ENCODE measurements around the gene SLC25A42.

GRCh38 chr19:19042732-19043280, 21.0 kb upstream of the SLC25A42 start:
- TF ChIP-seq, protein P1, sequence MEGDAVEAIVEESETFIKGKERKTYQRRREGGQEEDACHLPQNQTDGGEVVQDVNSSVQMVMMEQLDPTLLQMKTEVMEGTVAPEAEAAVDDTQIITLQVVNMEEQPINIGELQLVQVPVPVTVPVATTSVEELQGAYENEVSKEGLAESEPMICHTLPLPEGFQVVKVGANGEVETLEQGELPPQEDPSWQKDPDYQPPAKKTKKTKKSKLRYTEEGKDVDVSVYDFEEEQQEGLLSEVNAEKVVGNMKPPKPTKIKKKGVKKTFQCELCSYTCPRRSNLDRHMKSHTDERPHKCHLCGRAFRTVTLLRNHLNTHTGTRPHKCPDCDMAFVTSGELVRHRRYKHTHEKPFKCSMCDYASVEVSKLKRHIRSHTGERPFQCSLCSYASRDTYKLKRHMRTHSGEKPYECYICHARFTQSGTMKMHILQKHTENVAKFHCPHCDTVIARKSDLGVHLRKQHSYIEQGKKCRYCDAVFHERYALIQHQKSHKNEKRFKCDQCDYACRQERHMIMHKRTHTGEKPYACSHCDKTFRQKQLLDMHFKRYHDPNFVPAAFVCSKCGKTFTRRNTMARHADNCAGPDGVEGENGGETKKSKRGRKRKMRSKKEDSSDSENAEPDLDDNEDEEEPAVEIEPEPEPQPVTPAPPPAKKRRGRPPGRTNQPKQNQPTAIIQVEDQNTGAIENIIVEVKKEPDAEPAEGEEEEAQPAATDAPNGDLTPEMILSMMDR (IDR thresholded peaks at IDR 0.05; ENCODE audit: low read length) = no peak
- TF ChIP-seq EZH2 (optimal IDR thresholded peaks at IDR 0.05; ENCODE audit: low read depth, low read length) = no peak
- no peak for TF ChIP-seq EZH2phosphoT487 (IDR thresholded peaks at IDR 0.05; ENCODE audit: low read length)
